Dedifferentiated amniotic fluid mesenchymal stem cell (primary cell): ENCODE results near the gene CTAGE15.
A peak's percentile ranks its signal among the peaks of the same experiment; 100 is the strongest.
"Not testable (repeated sequence)": the region's sequence is repeated elsewhere in the genome, so short reads cannot be mapped to it uniquely, and the experiment has no call there.

ENCODE experiments used
- DNase-seq: peaks from one replicate; pipeline ENCODE4 v3.0.0-alpha.2; 2016; ENCODE audit errors: extremely low spot score

CTAGE15 gene, protein sequence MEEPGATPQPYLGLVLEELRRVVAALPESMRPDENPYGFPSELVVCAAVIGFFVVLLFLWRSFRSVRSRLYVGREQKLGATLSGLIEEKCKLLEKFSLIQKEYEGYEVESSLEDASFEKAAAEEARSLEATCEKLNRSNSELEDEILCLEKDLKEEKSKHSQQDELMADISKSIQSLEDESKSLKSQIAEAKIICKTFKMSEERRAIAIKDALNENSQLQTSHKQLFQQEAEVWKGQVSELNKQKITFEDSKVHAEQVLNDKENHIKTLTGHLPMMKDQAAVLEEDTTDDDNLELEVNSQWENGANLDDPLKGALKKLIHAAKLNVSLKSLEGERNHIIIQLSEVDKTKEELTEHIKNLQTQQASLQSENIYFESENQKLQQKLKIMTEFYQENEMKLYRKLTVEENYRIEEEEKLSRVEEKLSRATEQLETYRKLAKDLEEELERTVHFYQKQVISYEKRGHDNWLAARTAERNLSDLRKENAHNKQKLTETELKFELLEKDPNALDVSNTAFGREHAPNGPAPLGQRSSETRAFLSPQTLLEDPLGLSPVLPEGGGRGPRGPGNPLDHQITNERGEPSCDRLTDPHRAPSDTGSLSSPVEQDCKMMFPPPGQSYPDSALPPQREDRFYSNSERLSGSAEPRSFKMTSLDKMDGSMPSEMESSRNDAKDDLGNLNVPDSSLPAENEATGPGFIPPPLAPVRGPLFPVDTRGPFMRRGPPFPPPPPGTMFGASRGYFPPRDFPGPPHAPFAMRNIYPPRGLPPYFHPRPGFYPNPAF

DNA sequence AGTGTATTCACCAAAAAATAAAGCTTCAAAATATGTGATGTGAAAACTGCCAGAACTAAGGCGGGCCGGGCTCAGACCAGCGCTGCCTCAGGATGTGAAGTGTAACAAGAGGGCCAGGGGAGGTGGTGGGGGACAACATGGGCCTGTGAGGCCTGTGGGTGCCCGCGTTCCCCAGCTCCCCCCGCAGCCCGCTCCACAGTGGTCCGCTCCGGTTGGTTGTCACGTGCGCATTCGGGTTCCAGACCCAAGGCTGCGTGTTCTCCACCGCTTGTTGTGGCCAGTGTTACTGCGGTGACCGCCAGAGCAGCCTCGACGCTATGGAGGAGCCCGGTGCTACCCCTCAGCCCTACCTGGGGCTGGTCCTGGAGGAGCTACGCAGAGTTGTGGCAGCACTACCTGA, at the start of gene CTAGE15:
TSS of gene CTAGE15 (plus strand) at position 301 of the 400 bp plus-strand sequence. CDS start at position 318, 17 bp downstream.
- DNase-seq: not testable (repeated sequence)

DNA sequence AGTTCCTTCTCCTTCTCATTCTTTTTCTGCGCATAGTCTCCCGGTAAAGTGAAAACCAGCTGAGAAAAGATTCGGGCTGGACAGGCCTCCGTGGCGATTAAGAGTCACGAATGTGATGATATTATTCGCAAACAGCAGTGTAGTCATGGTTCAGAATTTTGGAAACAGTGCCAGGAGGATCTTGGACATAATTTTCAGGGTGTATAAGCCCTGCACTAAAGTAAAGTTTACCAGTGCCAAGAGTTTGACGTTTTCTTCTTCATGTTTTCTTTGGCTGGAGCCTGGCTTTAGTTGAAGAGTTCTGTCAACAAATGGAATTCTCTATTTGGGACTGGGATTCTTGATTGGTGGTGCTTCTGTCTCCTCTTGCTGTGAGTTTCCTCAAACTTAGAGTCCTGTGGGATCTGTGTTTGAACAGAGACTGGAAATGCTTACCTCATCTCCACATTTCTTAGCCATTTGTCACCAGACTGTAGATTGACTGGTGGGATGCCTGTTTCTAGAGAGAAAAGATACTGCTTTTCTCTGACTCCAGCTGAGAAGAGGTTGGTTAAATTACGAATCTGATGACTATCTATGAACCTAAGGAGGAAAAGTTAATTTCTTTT, 49.2 kb upstream of the CTAGE15 start:
- not testable (repeated sequence) for DNase-seq

DNA sequence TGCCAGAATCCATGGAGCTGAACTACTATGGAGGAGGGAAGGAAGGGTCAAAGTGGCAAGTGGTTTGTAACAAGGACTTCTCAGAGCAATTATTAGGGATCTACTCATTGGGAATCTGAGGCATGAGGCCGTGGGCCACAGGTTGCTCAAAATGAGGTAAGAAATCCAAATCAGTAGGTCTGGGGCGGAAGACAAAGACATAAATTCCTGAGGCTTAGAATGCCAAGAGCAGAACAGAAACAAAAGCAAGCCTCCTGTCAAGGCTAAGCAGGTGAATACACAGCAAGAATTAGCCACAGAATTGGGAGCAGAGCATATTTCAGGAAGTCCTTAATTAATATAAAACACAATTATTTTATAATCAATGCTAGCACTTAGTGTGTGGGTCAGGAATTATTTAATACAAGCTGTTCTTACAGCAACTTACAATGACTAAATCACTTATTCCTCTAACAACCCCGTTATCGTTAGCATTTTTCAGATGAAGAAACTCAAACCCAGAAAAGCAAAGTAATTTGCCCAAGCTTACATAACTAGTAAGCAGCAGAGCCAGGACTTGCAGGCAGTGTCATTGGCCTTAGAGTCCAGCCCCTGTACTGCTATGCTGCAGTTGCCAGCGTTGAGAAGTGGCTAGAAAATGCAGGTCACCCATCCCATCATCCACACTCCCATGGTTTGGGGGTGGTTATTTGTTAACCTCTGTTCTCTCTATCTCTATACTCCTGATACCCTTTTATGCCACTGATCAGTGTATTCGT, 40.3 kb upstream of the CTAGE15 start:
- not testable (repeated sequence) for DNase-seq

DNA sequence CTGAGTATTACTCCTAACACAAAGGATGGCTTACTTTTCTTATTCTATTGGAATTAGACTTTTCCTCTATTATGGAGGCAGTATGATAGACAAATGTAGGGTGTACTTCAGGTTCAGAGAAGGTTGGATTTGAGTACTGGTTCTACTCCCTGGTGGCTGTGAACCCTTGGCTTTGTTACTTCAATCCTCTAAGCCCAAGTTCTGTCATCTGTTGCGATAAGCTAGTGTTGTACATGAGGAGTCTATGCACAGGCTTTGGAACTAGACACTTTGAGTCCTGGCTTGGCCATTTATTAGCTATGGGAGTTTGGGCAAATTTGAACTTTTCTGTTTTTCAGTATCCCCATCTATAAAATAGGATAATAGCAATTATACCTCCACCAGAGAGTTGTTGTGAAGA, 39.7 kb upstream of the CTAGE15 start:
- DNase-seq: not testable (repeated sequence)

DNA sequence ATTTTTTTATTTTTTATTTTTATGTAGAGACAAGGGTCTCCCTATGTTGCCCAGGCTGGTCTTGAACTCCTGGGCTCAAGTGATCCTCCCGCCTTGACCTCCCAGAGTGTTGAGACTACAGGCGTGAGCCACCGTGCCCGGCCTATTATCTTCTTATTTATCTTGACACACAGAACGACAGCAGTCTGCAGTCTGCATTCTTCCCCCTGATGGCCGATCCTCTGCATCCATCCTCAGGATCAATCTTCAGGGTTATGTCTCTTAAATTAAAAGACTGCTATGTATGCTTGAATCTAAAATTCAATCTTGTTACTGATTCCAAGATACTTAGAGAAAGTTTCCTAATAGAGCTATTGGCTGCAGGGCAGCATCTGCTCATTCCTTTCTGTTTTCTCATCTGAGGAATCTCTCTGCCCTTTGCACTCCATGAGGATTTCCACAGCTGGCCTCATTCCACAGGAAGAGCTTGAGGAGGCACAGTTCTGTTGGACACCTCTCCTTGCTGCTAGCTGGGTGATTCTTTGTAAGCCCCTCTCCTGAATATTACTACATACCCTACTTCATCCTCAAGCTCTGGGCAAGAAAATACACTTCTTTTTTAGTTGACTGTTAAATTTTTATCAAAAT, 38.3 kb upstream of the CTAGE15 start:
- DNase-seq: not testable (repeated sequence)

DNA sequence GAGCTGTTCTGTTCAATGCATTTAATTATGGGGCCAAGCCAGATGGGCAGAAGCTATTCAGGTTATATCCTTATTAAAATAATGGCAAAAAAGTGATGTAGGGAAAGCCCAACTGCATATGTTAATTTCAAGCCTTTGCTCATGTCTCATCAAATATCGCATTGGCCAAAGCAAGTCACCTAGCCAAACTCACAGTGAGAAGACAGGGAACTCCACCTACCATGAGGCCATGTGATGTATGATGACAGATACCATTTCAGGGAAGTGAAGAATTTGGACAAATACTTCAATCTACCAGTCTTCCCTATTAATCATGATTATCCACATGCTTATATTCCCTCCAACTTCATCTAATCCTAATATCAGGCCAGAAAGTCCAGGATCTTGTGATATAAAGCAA, 35.2 kb upstream of the CTAGE15 start:
- not testable (repeated sequence) for DNase-seq

DNA sequence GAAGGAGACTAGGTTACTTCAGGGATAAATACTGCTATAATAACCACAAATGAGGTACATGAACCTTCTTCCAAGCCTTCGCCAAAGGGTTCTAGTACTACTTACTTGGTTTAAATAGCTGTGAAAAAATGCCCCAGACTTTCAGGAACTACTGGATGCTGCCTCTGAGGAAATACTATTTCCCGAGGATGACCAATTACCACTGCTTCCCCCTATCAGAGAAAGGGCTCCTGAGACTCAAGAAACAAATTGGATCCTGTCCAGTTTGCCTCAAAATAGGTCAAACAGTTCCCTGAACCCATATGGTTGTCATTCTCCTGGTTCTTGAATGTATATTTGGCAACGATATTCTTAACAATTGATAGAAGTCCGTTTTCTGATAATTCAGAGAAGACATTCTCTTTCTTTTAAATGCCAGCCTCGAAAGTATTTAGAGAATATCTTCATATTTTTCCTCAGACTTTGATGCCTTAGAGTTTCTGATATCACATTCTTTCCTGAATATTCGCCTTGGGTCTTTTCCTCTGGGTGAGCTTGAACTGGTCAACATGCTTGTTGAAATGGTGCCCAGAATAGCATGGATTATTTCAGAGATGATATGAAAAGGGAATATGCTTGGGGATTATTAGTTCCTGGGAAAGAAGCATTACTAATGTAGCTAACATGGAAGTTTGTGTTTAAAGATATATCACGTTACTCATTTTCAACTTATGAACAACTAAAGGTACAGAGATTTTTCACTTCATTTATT, 28.1 kb upstream of the CTAGE15 start:
- DNase-seq: not testable (repeated sequence)

DNA sequence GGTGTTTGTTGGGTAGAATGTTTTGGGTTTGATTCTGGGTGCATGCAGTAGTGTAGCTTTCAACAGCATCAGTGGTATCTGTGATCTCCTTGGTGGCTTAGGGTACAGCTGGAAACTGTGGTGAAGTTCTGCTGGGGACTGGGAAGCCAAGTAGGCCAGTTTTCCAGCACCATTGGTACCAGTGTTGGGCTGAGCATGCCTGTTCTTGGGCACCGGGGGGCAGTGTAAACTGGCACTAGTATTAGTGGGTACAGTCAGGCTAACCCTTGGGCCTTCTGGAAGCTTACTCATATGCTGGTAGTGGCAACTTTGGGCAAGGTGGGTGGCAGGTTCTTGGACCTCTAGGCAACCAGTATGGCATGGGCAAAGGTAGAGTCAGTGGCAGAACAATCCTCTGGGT, 15.6 kb upstream of the CTAGE15 start:
- not testable (repeated sequence) for DNase-seq

DNA sequence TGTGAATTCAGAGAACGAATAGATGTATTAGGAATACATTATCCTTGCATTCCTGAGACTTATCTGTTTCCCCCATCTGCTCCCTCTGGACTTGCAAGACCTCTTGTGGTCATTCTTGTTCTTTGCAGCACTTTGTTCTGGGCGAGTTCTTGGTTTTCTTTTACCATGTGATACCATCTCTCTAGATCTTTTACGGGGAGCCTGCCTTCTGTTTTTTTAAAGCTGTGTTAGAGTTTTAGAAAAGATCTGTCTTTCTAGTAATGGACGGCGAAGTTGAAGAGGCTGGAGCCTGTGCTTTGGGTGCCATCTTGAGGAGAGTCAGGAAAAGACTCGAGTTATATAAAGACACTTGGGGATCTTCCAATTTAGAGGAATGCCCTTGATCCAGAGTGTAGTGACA, 8.3 kb upstream of the CTAGE15 start:
- DNase-seq: not testable (repeated sequence)

DNA sequence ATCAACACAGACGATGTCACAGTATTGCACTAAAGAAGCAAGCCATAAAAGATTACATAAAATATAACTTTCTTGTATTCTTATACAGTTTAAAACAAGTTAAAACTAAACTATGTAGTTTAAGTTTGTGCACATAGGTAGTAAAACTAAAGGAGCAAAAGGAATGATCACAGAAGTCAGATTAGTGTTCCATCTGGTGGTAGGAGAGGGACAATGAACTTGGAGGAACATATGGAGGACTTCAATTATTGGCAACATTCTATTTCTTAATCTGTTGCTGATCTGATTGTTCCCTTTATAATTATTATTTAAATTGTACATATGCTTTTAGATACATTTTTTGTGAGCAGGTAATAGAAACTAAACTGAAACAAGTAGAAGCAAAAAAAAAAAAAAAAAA, 5.6 kb upstream of the CTAGE15 start:
- DNase-seq: not testable (repeated sequence)

DNA sequence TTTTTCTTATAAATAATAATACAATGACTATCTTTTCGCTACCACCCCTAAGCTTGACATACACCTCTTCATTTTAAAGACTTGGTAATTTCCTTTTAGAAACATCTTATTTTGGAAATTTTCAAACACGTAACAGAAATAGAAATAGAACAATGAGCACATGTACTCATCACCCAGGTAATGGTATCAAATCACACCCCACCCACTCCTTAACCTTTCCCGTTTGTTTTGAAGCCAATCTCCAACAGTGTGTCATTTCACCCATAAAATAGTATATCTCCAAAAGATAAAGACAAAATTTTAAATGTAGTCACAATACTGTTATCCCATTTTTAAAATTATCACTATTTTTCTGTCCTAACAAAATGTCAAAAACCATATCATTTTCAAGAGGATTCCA, 16.6 kb downstream of the CTAGE15 start:
- not testable (repeated sequence) for DNase-seq

DNA sequence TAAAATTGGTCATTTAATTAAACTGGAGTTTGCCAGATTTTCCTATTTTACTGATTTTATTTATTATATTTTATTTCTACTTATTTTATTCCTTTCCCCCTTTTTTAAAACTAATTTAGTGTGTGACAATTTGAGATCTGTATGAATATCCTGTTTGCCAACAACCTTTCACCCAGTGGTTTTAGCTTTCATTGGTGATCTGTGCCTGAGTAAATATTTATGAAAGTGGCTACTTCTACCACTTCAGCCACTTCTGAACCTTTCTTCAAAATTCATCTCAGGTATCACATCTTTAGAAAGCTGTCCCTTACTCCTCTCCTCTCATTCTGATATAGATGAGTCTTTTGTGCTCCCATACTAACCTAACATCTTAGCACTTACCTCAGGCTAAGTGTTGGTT, 18.3 kb downstream of the CTAGE15 start:
- DNase-seq: not testable (repeated sequence)

DNA sequence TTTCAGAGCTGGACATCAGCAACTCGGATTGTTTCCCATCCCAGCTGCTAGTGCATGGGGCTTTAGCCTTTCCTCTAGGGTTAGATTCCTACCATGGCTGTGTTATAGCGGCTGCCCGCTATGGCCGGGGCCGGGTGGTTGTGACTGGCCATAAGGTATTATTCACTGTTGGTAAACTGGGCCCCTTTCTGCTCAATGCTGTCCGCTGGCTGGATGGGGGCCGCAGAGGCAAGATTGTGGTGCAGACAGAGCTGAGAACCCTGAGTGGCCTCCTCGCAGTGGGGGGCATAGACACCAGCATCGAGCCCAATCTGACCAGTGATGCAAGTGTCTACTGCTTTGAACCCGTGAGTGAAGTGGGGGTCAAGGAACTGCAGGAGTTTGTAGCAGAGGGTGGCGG, 26.5 kb downstream of the CTAGE15 start:
- DNase-seq: not testable (repeated sequence)

DNA sequence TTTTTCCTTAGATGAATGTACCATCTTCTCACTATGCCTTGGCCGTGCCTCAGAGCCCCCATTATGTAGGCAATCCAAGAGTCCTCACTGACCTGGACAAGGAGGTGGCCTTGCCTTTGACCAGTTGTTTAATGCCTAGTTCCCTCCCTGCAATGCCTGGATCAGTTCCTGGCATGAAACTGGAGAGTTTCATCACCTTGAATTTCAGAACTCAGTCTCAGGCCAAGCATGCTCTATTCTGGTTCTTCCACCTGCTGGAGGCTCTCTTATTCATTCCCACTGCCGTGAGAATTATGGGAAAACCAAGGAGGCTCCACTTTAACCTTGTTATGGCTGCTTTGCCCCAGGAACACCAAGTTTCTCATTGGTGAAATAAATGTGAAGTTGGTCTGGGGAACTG, 31.9 kb downstream of the CTAGE15 start:
- not testable (repeated sequence) for DNase-seq

DNA sequence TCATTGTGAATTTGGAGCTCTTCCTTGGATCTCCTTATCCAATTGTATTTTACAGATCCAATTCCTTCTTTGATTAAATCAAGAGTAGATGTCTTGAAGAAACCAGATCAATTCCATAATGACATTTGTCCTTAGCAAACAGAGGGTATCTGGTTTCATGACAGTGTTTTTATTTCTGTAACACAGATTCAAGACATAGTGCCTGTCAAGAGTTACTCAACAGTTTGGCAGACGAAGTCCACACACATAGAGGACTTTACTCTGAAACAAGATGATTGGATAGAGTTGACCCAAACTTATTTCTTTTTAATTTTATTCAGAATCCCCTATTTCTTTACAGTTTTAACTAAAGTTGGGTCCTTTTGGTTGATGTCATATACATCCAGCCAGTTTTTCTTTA, 34.5 kb downstream of the CTAGE15 start:
- DNase-seq: not testable (repeated sequence)

DNA sequence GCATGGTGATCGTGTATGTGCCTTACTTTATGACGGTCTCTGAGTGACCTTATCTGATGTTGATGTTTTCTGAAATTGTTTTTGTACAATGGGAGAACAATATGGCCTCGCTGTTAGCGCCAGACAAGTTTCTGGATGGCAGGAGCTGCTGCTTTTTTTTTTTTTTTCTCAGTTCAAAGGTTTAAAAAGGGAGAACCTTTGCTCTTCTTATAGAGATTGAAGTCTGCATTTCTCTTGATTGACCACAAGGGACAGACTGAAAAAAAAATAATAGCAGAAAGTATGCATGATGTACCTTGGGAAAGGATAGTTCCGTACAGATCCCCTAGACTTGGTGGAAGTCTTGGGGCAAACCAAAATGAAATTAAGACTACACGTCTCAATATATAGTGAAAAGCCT, 43.9 kb downstream of the CTAGE15 start:
- DNase-seq: peak; percentile 12

DNA sequence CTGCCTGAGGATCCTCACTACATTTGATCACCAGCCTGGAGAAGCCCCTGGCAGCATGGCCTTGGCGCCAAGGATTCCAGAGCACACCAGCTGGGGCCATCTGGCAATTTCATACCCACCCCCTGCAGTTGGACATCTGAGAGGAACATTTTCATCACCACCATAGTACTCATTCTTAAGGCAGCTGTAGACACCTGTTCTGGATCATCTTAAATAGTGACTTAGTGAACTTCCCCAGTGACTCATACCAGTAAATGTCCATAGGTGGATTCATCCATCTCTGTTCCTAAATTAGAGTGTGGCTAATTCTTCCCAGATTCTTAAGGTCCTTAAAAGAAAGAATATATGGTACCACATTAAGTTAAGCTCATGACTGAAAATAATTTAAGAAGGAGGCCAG, 45.6 kb downstream of the CTAGE15 start:
- not testable (repeated sequence) for DNase-seq

DNA sequence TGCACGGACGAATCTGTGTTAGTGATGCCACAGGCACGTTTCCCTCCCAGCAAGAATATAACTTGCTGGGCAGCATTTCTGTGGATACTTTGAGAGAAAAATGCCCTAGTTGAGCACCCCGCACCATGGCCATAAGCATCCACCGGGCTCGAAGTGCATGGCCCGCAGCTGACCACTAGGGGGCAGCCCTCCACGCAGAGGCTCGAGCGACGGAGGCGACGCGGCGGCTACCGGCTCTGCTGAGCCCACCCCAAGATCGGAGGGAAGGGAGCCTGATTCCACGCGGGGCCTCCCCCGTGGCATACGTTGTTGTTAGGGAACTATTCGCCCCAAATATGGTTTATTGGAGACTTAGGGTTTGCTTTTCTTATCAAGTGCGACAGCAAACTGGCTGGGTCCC, 48.5 kb downstream of the CTAGE15 start:
- not testable (repeated sequence) for DNase-seq

DNA sequence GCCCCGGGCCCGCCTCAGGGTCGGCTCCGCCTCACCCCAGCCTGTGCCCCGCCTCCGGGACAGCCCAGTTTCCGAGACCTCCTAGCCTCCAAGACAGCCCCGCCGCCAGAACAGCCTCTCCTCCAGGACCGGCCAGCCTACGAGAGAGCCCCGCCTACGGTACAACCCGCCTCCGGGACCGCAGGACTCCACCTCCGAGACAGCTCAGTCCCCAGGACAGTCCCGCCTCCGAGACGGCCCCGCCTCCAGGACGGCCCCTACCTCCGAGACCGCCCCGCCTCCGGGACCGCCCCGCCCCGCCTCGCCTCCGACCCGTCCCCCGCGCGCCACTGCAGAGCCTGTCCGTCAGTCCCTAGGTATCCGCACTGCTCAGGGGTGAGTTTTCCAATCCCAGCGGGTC, 49.0 kb downstream of the CTAGE15 start, which contains the start of gene TCAF2:
TSS of gene TCAF2 (plus strand) at position 329 of the 400 bp plus-strand sequence.
- not testable (repeated sequence) for DNase-seq

DNA sequence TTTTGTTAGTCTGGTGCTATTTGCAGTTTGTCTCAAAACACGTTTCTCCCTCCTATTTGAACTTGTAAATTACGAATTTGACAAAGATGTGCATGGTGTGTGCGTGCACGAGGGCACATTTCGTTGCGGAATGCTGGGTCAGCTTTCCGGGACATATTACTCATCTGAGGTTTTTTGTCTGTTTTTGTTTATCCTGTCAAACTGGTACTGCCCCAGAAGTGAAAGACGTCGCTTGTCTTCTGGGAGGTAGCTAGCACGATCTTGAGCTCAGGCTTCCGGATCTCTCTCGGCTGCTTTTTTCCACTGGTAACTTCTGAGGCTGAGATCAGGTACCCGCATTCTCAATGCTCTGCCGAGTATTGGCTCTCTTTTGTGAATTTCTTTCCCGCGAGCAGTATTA, 49.6 kb downstream of the CTAGE15 start:
- not testable (repeated sequence) for DNase-seq
